Right lobe of liver (tissue), 4 donors: ENCODE results near the gene CATSPER3.

Experiments
- POLR2A ChIP-seq: fragments of 450-650 bp; IDR thresholded peaks from one replicate; pipeline ENCODE4 v1.6.1; 2017; ENCODE audit warnings: antibody characterized with exemption, mild to moderate bottlenecking
- TF ChIP-seq, protein P1 (sequence below), 4 donors: fragments of 200-600 bp in 3 of 4; fragments of 450-650 bp in 1 of 4; IDR thresholded peaks; one replicate each; pipeline versions ENCODE4 v1.5.1 to v1.8.0; 2016 to 2022; ENCODE audit warnings: antibody characterized with exemption in 4 of 4, mild to moderate bottlenecking in 2 of 4
- donor health status: DM: no; HTN: no; CAD: no.
- donor health status: DM: no; HTN: no; CAD: no.
- donor health status: DM: no; HTN: yes; CAD: no.

DNA sequence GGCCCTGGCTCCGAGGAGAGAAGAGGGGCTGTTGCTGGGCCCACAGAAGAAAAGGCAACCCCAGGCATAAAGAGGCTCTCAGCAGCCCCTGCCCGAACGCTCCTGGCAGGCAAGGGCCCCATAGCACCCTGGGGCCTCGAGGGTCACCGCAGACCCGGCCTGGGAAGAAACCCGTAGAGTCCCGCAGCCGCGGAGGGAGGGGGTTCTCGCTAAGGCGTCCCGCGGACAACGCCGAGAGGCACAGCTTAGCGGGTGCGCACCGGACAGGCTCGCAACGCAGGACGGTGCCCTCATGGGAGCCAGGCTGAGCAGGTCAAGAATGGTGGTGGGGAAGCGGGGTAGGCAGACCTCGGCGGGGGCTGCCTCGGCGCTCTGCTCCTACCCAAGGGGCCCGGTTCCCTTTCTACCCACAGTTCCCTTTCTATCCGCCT, 59.6 kb downstream of the CATSPER3 start:
- TF ChIP-seq, protein P1, sequence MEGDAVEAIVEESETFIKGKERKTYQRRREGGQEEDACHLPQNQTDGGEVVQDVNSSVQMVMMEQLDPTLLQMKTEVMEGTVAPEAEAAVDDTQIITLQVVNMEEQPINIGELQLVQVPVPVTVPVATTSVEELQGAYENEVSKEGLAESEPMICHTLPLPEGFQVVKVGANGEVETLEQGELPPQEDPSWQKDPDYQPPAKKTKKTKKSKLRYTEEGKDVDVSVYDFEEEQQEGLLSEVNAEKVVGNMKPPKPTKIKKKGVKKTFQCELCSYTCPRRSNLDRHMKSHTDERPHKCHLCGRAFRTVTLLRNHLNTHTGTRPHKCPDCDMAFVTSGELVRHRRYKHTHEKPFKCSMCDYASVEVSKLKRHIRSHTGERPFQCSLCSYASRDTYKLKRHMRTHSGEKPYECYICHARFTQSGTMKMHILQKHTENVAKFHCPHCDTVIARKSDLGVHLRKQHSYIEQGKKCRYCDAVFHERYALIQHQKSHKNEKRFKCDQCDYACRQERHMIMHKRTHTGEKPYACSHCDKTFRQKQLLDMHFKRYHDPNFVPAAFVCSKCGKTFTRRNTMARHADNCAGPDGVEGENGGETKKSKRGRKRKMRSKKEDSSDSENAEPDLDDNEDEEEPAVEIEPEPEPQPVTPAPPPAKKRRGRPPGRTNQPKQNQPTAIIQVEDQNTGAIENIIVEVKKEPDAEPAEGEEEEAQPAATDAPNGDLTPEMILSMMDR (IDR thresholded peaks at IDR 0.05) = no peak
- TF ChIP-seq POLR2A = no peak
